NCI-H526 (cell line): ENCODE results near the gene TIMM21.

Source experiments
- DNase-seq, 2 experiments: peaks; one replicate each; lab custom pipeline; 2025; lab: John Stamatoyannopoulos, UW

TIMM21 gene

GRCh38 chr18:74147779-74148542 is at the start of gene TIMM21, which contains the start of gene FBXO15:
Gene TIMM21, plus strand, starts transcription at chr18:74148523. Its CDS starts 286 bp downstream, at chr18:74148809.
Gene FBXO15, minus strand, starts transcription at chr18:74147834. Its CDS starts 49 bp downstream, at chr18:74147785.
- DNase-seq: peak; percentile 95 to 97

- no peak for DNase-seq
Observed at GRCh38 chr18:74108460-74108859, 39.9 kb upstream of the TIMM21 start.

DNA sequence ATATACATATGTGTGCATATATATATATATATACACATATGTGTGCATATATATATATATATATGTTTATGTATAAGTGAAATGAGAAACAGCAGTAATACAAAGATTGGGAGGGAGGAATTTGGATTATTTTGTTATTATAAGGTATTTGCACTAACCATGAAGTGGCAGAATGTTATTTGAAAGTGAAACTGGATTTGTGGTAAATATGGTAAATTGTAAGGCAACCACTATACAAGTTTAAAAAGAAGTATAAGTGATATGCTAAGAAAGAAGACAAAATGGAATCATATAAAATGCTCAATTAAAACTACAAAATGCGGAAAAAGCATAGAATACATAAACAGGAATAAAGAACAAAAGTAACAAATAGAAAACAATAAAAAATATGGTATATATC is 38.2 kb upstream of the TIMM21 start:
- DNase-seq: no peak

DNA sequence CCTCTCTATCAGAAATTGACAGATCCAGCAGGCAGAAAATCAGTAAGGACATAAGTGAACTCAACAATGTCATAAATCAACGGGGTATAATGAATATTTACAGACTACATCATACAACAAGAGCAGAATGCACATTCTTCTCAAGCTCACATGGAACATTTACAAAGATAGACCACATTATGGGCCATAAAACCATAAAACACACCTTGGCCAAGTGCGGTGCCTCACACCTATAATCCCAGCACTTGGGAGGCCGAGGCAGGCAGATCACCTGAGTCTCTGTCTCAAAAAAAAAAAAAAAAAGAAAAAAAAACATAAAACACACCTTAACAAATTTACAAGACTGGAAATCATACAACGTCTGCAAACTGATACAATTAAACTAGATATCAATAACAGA is 37.3 kb upstream of the TIMM21 start:
- no peak for DNase-seq

DNA sequence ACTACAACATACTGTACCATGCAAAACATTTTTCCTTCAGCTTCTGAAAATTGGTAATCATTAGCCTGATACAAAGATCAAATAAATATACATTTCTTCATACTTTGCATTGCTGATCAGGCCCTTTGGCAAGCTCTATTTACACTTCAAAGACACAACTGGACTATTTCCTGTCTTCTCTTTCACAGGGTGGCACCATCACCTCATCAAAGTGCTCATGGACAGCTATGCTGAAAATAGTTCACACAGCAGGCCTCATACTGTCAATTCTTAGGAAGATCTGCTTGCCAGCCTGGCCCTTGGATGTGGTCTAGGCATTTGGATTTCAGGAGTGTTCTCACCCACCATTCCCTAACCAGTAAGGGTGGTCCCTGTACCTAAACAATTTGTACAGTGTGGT is 34.6 kb upstream of the TIMM21 start:
- no peak for DNase-seq

- no peak for DNase-seq
Observed at GRCh38 chr18:74114116-74114515, 34.2 kb upstream of the TIMM21 start.

- no peak for DNase-seq
Observed at GRCh38 chr18:74115046-74115445, 33.3 kb upstream of the TIMM21 start.

GRCh38 chr18:74116633-74117554 is 31.4 kb upstream of the TIMM21 start:
- DNase-seq: peak in 1 of 2 experiments; percentile 22

DNA sequence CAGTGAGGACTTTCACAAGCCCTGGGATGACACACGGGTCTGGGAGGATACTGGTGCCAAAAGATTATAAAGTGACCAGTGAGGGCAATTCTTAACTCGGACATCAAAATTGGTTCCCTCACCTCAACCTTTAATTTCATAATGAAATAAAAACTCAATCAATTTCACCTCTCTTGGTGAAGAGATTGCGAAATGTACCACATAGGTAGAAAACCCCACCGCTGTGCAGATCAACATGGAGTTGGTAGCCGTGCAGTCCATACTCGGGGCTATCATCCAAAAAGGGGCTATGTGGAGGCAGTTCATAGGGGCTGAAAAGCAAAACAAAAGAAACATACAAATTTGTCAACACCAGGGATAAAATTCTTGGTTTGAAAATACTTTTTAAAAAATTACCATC is 25.1 kb upstream of the TIMM21 start:
- no peak for DNase-seq

DNA sequence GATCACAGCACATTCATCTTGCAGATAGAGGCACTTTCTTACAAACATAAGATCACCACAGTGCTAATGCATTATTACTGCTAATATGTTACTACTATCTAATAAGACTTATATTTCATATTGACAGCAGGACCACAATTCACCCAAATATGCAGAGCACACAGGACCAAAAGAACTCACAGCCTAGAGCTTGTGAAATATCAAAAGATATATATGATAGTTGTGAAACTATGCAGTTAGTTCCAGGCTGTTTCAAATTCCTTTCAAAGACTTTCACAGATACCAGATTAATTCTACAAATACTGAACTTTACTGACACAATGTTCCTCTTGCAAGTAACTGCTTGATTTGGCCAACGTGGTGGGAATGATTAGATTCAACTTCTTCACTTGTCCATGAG is 23.7 kb upstream of the TIMM21 start:
- no peak for DNase-seq

DNA sequence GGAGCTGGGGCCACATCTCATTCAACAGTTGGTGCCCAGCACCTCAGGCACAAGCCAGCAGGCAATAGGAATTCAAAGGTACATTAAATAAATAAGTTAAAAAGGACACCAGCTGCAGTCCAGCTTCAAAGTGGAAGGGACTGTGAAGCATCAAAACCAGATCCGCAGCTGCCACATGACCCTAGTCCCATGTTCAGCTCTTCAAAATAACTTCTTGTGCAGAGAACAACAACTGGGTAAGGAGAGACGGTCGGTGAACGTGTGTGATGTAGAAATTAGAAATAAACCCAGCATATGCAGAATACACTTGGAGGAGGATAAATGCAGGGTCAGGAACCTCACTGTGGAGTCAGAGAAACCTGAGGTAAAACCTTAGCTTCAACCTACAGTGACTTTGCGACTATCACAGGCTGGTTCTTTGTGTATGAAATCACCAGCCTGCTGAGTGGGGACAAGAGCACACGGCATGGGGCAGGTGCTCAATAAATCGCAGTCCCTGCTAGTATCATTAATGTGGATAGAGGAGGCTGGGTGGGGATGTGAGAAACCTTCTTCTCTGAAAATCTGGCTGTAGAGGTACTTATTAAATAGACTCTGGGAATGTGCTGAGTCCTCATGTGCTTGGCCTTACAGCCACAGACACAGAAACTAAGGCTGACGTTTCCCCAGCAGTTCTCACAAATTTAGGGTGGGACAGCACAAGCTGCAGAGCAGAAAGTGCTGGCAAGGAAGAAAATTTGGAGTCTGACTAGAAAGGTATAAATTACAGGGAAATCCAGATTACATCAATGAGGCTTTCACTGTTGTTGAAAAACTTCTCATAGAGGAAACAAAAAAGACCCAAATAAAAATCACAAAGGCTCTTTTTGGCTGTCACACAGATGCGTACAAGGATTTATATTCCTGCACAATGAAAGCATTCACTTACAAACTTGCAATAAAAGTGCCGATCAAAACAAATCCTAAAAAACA is 21.4 kb upstream of the TIMM21 start:
- DNase-seq: no peak

DNA sequence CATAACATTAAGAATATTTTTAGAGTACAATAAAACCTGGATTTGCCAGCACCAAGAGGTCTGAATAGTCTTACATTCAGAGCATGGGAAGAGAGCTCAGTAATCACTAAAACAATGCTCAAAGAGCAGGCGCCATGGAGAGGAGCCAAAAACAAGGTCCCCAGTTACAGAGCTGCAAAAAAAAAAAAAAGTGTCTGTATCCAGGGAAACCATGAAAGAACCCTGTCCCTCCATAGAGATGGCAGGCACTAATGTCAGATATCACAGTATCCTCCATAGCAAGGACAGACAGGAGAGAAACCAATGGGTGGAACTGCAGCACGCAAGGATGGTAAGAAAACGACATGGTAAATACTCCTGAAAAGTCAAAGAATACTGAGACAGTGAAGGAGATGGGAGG is 20.2 kb upstream of the TIMM21 start:
- no peak for DNase-seq

DNA sequence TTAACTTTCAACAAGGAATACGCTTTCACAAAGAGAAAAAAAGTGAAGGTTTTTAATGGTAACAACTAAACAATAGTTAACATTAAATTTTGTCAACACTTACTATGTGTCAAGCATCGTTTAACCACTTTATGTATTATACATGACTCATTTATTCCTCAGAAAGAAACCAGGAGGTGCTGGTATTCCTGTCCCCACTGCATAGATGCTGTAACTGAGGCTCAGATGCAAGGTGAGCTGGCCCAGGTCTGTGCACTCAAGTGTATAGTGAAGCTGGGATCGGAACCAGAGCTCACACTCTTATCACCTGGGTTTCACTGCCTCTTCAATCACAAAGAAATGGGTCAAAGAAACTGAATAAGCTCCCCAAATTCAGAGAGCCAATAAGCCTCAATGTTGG is 17.2 kb upstream of the TIMM21 start:
- no peak for DNase-seq

GRCh38 chr18:74132201-74132600 is 16.1 kb upstream of the TIMM21 start:
- DNase-seq: no peak

DNA sequence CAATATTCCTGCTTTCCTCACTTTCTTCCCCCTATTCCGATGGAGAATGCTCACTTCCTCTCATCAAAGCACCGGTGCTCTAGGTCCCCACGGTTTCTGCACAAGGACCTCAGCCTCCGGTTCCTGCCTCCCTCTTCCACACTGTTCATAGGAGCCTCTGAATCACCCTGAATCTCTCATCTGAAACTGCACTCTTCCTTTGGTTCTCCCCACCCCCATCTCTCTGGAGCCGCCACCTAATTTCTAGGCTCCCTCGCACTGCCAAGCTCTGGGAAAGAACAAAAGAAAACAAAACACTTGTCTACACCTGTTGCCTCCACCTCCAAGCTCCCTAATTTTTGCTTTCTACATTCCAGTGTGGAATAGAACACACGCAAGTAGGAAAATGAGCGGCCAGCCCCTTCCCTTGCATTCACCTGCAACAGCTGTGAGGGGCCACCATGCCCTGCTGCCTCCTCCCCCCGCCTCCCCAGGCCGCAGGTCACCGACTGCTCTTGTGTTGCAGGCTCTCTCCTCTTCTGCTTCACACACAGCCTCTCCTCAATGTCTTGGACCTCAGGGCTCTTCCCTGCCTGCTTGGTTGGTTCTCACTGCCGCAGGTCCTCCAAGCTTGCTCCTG is 10.3 kb upstream of the TIMM21 start:
- DNase-seq: no peak

GRCh38 chr18:74139411-74139810 is 8.9 kb upstream of the TIMM21 start:
- no peak for DNase-seq

DNA sequence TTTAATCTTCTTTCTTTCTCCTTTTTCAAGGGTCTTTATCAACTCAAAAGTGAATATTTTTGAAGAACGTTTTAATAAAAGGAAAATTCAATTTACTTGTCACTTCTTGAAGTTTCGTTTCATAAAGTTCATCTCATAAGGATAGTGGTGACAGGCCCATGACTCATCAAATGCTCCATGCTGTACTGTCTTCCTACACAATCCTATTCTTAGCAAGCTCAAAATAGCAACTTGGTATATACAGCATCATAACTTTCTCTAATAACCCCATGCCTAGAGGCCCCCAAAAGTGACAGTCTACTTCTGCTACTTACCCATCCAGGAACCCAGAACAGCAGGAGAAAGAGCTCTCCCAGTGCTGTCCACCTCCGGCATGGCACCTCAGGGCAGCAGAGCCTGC is 8.4 kb upstream of the TIMM21 start:
- no peak for DNase-seq

DNA sequence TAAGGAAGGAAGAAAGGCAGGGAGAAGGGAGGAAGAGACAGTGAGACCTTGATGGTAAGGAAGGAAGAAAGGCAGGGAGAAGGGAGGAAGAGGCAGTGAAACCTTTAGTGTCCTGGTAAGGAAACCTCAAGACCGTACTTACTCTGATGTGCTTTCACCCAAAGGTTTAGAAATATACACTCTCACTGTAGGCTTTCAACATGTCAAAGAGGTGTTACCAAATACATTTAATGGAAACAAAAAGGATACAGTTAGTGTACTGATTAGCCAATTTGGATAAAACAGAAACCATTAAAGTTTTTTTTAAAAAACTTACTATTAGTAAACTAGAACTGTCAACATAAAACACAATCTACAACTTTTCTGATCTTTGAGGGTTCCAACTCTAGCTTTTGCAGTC is 7.7 kb upstream of the TIMM21 start:
- DNase-seq: no peak

GRCh38 chr18:74141667-74142066 is 6.7 kb upstream of the TIMM21 start:
- DNase-seq: no peak

DNA sequence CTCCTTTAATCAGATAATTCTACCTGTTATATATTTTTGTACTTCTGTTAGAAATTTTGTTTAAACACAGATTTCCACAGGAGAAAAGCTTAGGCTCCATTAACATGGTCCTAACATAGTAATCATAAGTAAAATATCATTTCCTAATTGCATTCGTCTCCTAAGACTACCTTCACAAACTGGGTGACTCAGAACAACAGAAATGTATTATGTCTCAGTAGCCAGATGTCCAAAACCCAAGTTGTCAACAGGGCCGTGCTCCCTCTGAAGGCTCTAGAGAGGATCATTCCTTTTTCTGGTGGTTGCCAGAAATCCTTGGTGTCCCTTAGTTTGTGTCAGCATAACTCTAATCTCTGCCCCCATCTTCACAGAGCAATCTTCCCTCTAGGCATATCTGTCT is 6.1 kb upstream of the TIMM21 start:
- no peak for DNase-seq

DNA sequence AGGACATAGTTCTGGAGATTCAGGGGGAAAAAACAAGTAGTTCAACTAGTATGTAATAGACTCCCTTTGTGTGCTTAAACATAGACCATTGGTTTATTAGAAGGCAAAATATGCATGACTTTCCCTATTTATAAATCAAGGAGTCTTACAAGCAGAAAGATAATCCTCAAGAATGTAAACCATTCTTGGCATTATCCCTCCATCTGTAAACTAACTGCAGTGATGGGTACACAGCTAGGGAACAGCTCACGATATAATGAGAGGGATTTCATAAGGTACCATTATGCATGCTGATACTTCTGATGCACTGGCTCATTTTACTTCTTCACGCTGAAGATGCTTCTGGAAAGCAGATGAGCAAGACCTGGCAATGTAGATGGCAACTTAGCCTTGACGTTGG is 1.6 kb upstream of the TIMM21 start:
- no peak for DNase-seq

GRCh38 chr18:74147491-74147778 is 888 bp upstream of the TIMM21 start:
- DNase-seq: no peak
